GM19467 (cell line): ENCODE results near the gene CD3E.
"Not testable (repeated sequence)": the region's sequence is repeated elsewhere in the genome, so short reads cannot be mapped to it uniquely, and the experiment has no call there.

Experiments used
- ATAC-seq: cut with Tn5 transposase; IDR thresholded peaks from one replicate; pipeline ENCODE4 v1.9.1; 2021; ENCODE audit warnings: mild to moderate bottlenecking, moderate library complexity; ENCODE audit not compliant: unreplicated experiment

CD3E gene

DNA sequence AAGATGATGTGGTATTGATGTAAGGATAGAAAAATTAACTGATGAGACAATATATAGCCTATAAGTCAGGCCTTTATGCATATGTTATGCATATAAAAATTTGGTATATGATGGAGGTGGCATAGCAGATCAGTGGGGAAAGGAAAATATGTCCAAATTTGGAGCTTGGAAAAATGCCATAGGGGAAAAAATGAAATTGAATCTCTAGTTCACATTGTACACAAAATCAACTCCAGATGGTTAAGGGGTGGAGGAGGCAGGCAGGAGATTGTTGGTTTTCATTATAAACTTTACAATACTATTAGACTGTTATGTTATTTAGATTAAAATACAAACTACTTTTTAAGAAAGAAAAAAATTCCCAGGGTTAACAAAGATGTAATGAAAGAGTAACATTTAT, 15.1 kb upstream of the CD3E start:
- no peak for ATAC-seq

DNA sequence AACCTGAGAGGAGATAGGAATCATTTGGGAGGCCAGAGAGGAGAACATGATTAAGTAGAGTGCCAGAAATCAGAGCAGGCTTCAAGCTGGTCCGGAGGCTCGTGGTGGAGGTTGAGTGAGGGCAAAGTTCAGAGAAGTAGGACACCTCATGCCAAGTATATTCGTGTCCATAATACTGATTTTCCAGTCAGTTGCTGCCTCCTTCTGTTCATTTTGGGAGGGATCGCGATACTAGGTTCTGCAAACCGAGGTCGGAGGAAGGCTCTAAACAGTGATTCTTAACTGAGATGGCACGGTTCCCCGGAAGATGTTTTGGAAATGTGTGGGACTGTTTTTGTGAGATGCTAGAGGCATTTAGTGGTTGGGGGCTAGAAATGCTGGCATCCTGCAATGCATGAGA, 13.6 kb upstream of the CD3E start:
- no peak for ATAC-seq

DNA sequence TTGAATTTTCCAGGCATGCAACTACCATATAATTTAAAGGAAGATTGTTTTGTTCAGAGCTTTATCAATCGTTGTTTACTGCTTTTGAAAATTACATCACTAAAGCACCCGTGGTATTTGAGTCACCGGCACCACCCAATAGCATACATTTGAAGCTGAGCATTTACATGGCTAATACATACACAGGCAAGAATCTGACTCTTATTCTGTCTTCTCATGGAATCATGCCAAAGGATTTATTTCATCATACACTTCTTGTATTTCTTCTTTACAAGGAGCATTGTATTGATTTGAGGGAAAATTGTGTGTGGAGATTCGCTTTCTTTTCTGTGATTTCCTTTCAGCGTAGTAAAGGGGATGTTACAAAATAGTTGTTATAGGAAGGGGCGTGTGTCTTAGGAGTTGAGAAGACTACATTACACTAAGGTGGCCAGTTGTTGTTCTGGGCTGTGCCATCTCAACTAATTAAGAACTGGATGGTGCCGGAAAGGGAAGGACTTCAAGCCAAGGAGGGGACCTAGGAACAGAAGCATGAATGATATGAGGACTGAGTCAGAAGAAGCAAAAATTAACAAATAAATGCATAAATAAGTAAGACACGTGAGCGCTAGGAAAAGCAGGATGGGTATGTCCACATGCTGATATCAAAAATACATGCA, 12.9 kb upstream of the CD3E start:
- ATAC-seq, result no peak

DNA sequence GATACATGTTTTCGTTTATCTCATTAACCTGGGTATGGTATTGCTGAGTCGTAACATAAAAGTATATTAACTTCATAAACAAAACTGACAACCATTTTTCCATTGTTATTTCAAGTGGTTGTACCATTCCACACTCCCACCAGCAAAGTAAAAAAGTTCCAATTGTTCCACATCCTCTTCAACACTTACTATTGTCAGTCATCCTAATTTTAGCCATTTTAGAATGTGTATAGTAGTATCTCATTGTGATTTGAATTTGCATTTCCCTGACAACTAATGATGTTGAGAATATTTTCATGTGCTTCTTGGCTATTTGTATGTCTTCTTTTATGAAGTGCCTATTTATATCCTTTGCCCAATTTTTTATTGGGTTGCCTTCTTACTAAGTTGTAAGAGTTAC, 10.5 kb upstream of the CD3E start:
- ATAC-seq, result no peak

DNA sequence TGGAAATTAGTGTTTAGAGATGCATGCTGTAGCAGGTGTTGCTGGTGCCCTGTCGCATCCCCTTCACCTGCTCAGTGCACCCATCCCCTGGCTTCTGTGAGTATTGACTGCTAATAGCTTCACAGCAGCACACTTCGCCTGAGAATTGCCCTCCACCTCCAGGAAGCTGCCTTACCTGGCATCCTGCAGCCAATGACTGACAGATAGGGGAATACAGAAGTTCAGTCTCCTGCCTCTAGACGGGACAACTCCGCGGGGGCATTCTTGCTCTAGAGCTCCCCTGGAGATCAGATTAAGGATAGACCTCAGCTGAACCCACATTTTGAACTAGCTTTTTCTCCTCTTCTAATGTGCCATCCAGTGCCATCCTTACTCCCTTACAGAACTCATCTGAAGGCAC, 9.3 kb upstream of the CD3E start:
- ATAC-seq, result no peak

DNA sequence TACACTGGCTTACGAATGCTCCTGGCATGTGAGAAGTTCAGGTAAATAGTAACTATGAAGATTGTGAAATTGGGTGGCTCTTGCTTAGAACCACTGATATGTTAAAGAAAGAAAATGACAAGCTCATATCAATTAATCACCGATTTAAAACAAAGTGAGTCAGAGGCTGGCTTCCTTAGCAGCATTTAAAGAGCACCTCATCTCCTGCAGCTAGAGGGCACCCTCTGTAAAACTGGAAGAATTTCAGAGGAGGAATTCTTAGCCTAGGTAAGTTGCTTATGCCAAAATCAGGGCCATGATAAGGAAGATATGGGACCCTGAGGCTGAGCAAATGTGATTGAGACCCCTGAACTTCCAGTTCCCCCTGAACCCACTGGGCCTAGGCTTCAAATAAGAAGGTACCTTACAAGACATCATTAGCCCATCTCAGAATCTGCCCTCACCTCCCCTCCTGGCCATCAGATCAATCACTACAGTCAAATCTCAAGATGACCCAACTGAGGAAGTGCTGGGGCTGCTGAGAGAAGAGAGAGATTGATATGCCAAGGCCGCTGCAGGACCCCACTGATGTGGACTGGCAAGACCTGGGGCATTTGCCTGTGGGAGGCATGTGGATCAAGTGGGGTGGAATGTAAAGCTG, 8.6 kb upstream of the CD3E start:
- ATAC-seq, result no peak

DNA sequence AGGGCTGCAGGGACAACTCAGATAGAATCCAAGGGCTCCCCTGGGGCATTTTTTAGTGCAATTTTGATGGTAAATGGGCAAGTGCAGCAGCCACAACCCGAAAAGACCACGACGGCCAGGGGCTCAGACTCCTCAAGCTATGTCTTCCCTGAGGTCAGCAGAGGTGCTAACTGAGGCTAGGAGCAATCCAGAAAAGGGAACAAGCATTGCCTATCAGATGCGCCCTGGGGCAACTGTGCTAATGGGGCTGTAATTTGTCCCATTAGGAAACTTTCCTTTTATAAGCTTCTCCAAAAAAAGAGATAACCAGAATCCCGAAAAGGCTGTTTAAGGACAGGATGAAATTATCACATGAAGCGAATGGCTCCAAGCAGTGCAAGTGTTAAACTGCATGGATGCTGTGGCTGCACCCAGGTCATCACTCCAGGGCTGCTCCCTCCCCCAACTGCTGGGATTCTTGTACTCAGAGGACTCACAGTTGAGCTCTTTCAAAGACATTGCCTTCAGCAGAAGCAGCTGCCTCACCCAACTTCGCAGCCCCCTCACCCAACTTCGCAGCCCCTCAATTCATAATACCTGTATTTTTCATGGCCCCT, 2.8 kb upstream of the CD3E start:
- ATAC-seq, result no peak

DNA sequence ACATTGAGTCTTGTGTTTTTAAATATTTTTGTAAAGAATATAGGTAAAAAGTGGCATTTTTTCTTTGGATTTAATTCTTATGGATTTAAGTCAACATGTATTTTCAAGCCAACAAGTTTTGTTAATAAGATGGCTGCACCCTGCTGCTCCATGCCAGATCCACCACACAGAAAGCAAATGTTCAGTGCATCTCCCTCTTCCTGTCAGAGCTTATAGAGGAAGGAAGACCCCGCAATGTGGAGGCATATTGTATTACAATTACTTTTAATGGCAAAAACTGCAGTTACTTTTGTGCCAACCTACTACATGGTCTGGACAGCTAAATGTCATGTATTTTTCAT, 333 bp upstream of the CD3E start:
- no peak for ATAC-seq

DNA sequence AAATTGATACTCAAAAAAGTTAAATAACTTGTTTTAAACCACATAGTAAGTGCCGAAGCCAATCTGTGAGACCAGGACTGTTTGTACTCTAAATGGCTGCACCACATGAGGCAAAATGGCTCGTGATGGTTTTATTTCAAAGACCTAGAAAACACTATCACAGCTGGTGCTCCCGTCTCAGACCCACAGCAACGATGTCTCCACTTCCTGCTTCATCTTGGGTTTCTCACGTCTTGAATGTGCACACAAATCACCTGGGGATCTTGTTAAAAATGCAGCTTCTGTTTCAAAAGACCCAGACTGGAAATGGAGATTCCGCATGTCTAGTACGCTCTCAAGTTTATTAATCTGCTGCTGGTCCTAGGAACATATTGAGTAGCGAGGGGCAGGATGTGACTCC, 1.2 kb downstream of the CD3E start:
- no peak for ATAC-seq

DNA sequence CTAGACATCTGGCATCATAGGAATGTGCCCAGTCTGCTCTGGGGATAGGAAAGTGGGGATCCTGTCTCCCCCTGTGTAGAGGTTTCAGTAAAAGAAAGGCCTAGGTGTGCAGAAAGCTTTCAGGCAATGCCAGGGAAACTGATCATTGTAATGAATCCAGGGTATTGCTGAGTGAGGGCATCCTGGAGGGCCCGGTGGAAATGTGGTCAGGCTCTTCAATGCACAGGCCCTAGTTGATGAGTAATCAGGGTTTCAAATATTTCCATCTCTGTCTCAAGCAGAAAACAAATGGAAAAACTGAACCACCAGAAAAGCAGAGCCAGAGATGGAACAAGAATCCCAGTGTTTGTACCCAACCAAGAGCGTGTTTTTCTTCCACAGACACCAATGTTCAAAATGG, 2.0 kb downstream of the CD3E start:
- no peak for ATAC-seq

DNA sequence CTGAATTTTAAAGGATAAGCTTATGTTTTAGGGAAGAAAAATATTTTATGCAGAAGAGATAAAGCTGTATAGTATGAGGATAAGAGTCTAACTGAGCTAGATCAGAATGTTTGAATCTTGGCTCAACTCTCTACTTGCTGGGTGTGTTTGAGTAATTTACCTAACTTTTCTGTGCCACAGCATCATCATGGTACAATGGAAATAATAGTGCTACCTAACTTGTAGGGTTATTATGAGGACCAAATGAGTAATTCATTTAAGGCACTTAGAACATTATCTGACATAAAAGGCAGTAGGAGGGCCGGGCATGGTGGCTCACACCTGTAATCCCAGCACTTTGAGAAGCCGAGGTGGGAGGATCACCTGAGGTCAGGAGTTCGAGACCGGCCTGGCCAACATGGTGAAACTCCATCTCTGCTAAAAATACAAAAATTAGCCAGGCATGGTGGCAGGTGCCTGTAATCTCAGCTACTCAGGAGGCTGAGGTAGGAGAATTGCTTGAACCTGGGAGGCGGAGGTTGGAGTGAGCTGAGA, 4.5 kb downstream of the CD3E start:
- ATAC-seq, result not testable (repeated sequence)

DNA sequence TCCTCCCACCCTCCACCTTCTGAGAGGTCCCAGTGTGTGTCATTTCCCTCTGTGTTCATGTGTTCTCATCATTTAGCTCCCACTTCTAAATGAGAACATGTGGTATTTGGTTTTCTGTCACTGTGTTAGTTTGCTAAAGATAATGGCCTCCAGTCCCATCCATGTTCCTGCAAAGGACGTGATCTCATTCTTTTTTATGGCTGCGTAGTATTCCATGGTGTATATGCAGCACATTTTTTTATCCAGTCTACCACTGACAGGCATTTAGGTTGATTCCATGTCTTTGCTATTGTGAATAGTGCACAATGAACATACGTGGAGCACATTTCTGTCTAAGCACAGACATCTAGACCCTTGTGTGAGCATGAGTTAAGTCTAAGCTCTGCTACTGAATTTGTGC, 5.7 kb downstream of the CD3E start:
- ATAC-seq, result no peak

DNA sequence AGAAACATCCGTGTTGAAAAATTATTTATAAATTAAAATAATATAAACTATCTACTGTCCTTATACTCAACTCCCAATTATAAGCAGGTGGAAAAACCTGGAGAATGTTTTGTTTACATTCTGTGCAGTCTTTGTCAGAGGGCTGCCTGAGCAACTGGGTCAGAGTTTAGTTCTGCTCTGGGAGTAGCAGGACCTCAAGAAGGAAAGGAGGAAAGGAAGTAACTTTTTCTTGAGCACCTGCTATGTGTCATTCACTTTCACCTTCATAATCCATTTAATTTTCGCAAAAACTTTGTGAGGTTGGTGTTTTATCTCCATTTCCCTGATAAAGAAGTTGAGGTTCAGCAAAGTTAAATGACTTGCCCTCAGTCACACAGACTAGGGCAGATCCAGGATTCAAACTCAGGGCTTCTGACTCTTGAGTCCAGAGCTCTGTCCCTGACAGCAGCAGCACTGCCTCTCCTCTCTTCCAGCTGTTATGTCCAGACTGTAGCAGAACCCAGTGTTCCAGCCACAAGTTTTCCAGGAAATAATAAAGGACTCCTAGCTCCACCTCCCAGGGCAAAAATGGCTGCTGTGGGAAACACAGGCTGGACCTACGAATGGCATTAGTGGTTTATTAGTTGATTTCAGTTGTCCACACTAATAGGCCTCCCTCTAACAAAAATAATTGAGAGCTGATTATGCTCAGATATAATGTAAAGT, 6.4 kb downstream of the CD3E start:
- ATAC-seq, result no peak

DNA sequence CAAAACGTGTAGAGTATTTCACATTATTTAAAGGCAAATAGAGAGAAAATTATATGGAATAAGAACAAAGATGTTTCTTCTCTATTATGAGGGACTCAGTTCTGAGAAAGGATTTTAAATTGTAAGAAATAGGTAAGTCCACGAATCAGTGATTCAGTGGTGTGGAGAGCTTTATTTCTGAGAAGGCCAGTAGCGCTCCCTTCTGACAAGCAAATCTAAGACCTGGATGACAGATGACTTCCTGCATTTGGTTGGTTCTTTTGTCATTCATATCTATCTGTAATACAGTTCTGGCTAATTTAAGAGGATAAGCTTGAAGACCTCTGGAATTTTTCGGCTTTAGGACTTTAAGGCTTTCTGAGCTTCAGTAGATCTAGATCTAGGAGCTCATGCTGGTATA, 7.0 kb downstream of the CD3E start:
- ATAC-seq, result no peak

DNA sequence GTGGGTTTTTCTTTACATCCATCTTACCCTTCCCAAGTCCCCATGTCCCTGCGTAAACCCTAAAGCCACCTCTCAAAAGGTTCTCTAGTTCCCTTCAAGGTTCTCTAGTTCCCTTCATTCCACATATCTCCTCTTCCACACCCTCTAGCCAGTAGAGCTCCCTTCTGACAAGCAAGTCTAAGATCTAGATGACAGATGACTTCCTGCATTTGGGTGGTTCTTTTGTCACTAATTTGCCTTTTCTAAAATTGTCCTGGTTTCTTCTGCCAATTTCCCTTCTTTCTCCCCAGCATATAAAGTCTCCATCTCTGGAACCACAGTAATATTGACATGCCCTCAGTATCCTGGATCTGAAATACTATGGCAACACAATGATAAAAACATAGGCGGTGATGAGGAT, 7.8 kb downstream of the CD3E start:
- no peak for ATAC-seq

DNA sequence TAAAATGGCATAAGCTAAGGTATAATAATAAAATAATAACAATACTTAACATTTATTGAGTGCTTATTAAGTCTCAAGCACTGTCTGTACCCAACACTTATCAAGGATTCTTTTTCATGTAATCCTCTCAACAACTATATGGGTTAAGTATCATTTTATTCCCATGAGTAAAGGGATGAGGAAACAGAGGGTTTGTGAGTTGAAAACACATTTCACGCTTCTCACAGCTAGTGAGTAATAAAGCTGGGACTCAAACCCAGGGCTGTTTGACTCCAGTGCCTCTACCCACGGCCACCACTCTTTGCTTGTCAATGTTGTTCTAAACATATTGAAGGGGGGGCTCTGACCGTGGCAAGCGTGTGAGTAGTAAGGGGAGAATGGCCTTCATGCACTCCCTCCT, 8.7 kb downstream of the CD3E start:
- no peak for ATAC-seq

DNA sequence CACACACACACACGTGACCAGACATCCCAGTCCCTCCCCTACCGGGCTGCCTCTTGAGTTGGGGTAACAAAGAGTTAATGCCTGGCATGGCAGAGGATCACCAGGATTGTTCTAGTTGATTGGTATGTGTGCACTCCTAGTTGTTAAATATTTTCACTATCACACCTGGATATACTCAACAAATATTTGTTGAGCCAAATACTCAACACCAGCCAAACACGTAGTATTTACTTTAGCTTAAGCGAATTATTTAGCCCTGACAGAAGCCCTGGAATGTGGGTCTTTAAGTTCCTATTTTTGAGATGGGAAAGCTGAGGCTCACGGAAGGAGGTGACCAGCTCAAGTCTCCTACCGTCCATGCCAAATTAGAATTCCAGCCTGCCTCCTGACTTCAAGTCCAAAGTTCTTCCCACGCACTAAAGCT, 10.5 kb downstream of the CD3E start:
- no peak for ATAC-seq

DNA sequence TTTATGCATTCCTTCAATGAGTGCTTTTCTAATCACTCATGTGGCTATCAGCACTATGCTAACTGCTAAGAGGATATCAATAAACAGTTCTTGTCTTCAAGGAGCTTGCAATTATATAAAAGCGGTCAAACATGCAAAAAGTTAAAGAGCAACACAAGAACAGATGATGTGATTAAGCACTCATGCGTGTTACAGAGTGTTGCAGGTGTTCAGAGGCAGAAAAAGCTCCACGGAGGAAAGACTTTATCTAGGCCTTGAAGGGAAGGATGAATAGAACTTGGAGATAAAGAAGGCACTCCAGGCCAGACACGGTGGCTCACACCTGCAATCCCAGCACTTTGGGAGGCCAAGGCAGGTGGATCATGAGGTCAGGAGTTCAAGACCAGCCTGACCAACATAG, 13.6 kb downstream of the CD3E start:
- no peak for ATAC-seq

DNA sequence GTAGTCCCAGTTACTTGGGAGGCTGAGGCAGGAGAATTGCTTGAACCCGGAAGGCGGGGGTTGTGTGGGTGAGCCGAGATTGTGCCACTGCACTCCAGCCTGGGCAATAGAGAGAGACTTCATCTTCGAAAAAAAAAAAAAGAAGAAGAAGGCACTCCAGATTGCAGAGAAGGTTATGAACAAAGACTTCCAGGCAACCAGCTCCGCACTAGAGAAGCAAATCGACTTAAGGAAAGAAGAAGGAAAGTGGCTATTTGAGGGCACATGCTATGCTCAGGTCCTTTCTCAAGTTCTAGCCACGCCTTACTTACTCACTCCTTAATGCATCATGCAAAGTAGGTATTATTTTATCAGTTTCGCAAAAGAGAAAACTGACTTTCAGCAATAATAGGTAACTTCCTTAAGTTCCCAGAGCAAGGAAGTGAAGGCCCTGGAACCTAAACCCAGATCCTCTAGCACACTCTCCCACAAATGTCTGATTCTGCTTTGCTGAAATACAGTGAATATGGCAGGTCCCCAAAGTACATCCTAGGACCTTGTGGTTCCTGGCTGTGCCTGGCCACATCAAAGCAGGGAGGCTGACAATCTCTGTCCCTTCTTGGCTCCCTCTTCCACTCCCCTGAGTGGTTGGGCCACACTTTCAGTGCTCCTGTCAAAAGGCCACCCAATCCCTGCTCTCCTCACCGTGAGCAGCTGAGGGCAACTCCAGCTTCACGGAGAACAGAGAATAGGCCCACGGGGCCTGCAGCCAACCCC, 14.2 kb downstream of the CD3E start:
- no peak for ATAC-seq

DNA sequence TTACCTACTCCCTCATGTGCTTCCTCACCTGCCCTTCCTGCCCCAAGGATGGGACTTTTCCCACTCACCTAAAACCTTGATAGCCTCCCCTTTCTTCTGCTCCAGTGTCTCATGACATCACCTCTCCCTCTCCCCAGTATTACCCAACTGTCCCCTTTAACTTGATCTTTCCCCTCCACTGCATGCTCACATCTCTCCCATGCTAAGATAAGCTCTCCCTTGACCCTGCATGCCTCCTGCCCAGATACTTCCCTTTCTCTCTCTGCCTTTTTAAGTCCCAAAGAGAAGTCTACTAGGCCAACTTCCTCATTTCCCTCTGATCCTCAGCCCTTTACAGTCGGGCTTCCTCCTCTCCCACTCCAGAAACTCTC, 14.8 kb downstream of the CD3E start:
- ATAC-seq, result no peak

DNA sequence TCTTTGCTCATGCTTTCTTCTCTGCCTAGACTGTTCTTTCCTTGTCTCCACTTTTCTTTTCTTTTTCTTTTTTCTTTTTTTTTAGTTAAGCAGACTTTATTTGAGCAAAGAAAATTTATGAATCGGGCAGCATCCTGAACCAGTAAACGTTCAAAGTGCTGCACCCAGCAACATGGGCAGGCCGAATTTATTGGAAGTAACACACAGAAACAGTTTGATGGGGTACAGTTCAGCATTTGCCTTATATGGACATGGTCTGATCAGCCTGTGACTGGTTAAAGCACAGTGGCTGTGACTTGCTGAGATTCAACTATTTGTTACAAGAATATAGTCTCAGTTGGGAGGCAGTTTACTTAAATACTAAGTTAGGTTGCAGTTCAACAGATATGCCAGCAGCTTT, 16.0 kb downstream of the CD3E start:
- no peak for ATAC-seq
